ENCODE results near the gene RBM19.

DNA sequence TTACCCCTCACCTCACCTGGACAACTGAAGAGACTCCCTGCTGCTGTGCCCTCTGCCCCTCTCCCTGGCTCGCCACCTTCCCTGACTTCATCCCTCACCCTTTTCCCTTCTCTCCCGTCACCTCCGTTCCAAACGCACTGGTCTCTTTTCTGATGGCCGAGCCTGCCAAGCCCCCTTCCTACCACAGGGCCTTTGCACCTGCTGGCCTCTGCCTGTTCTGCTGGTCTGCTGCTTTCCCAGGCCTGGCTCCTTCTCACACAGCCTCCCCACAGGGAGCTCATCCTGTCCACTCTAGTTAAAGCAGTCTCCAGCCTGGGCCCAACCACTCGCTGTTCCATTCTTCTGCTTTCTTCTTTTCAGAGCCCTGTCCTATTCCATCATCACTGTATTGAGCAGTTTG is 34.6 kb downstream of the RBM19 start:
- TF ChIP-seq, protein P1, sequence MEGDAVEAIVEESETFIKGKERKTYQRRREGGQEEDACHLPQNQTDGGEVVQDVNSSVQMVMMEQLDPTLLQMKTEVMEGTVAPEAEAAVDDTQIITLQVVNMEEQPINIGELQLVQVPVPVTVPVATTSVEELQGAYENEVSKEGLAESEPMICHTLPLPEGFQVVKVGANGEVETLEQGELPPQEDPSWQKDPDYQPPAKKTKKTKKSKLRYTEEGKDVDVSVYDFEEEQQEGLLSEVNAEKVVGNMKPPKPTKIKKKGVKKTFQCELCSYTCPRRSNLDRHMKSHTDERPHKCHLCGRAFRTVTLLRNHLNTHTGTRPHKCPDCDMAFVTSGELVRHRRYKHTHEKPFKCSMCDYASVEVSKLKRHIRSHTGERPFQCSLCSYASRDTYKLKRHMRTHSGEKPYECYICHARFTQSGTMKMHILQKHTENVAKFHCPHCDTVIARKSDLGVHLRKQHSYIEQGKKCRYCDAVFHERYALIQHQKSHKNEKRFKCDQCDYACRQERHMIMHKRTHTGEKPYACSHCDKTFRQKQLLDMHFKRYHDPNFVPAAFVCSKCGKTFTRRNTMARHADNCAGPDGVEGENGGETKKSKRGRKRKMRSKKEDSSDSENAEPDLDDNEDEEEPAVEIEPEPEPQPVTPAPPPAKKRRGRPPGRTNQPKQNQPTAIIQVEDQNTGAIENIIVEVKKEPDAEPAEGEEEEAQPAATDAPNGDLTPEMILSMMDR (IDR thresholded peaks at IDR 0.05 in 8 of 11, conservative IDR thresholded peaks at IDR 0.05 in 3 of 11) = no peak
- TF ChIP-seq POLR2A (IDR thresholded peaks at IDR 0.05) = no peak
